ENCODE data around the gene COPA. TPM values are rescaled to one million over a fixed set of nuclear protein-coding genes. Genes with fewer than 3 reads are reported as not detected.
"Not testable (repeated sequence)": the region's sequence is repeated elsewhere in the genome, so short reads cannot be mapped to it uniquely, and the experiment has no call there.

COPA gene
- total and polyA plus RNA-seq, 8 donors: 149 to 182 (median 174) TPM

- no peaks in the 10 kb centered on the region for H3K27me3 ChIP-seq
- intact Hi-C loops (cut with DNase I): no loop called here
- H3K9me3 ChIP-seq: no peaks in the 10 kb centered on the region
- peaks cover 0 to 100% of the 10 kb centered on the region in 2 donors for H3K36me3 ChIP-seq
- H3K4me3 ChIP-seq: no peak overlapping the region
- TF ChIP-seq, protein P1, sequence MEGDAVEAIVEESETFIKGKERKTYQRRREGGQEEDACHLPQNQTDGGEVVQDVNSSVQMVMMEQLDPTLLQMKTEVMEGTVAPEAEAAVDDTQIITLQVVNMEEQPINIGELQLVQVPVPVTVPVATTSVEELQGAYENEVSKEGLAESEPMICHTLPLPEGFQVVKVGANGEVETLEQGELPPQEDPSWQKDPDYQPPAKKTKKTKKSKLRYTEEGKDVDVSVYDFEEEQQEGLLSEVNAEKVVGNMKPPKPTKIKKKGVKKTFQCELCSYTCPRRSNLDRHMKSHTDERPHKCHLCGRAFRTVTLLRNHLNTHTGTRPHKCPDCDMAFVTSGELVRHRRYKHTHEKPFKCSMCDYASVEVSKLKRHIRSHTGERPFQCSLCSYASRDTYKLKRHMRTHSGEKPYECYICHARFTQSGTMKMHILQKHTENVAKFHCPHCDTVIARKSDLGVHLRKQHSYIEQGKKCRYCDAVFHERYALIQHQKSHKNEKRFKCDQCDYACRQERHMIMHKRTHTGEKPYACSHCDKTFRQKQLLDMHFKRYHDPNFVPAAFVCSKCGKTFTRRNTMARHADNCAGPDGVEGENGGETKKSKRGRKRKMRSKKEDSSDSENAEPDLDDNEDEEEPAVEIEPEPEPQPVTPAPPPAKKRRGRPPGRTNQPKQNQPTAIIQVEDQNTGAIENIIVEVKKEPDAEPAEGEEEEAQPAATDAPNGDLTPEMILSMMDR (IDR thresholded peaks at IDR 0.05): no peak
- DNase-seq (no peak), ATAC-seq (no peak)
- H3K4me1 ChIP-seq: no peaks in the 10 kb centered on the region
- H3K27ac ChIP-seq: no peak overlapping the region
Measured at GRCh38 chr1:160300173-160300572, 42.9 kb downstream of the COPA start.

DNA sequence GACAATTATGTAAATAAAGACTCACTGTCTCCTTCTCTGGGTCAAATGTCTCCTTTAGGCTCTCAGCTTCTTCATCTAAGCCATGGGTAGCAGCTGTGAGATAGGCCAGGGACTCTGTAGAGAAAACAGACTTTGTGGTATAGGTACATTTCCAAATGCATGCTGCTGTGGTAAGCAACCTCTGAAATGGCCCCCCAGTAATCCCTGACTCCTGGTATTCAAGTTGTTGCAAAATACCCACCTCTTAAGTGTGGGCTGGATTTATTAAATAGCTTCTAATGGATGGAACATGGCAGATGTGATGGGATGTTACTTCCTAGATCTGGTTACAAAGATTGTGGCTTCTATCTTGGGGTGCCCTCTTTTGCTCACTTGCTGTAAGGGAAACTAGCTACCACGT is 47.0 kb downstream of the COPA start:
- no peak for ATAC-seq
- intact Hi-C loops (cut with DNase I): no loop called here
- Histone ChIP-seq H3K9me3 (no peaks in the 10 kb centered on the region), H3K27ac (no peak overlapping the region), H3K4me1 (no peaks in the 10 kb centered on the region), H3K36me3 (peaks cover 4 to 100% of the 10 kb centered on the region in 2 donors), H3K4me3 (no peak overlapping the region), H3K27me3 (no peaks in the 10 kb centered on the region)
- TF ChIP-seq, protein P1 (IDR thresholded peaks at IDR 0.05): no peak
- DNase-seq: no peak

DNA sequence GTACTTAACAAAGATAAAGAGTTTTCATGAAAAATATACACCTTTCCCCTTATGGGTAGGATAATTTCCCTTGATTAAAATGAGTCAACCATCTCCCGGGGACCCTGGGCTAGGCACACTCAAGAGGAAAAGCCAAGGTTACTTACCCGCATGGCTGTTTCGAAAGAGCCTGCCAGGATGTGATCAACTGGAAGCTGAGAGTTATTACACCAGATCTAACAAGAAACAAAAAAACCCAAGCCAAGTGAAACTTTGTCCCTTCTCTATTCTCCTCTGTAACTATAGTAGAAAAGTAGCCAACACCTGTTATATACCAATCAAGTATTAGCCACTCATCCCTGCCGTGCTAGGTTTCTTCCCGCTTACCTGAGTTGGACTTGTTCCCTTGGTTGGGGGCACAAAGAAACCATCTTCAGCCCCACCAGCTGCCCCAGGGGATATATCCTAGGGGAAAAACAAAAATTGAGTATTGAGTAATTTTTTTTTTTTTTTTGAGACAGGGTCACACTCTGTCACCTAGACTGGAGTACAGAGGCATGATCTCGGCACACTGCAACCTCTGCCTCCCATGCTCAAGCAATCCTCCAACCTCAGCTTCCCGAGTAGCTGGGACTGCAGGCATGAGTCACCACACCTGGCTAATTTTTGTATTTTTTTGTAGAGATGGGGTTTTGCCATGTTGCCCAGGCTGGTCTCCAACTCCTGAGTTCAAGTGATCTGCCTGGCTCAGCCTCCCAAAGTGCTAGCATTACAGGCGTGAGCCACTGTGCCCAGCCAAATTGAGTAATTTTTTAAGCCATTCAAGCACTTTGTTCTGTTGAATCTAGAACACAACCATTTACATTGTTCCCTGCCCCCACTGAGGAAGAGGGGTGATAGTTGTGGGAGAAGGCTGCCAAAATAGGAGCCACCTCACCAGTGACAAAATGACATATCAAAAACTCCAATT is 49.8 kb downstream of the COPA start:
- Histone ChIP-seq H3K36me3 (peaks cover 4 to 100% of the 10 kb centered on the region in 2 donors), H3K4me3 (no peak overlapping the region), H3K4me1 (no peaks in the 10 kb centered on the region), H3K27me3 (no peaks in the 10 kb centered on the region), H3K9me3 (no peaks in the 10 kb centered on the region), H3K27ac (no peak overlapping the region)
- ATAC-seq (no peak), DNase-seq (no peak)
- intact Hi-C loops (cut with DNase I): loop anchor here in 1 of 2 donors (5.0 kb wide), 2 partner anchors 101 to 191 kb away; partner anchors contain the start of gene CASQ1
- TF ChIP-seq, protein P1 (IDR thresholded peaks at IDR 0.05): no peak

DNA sequence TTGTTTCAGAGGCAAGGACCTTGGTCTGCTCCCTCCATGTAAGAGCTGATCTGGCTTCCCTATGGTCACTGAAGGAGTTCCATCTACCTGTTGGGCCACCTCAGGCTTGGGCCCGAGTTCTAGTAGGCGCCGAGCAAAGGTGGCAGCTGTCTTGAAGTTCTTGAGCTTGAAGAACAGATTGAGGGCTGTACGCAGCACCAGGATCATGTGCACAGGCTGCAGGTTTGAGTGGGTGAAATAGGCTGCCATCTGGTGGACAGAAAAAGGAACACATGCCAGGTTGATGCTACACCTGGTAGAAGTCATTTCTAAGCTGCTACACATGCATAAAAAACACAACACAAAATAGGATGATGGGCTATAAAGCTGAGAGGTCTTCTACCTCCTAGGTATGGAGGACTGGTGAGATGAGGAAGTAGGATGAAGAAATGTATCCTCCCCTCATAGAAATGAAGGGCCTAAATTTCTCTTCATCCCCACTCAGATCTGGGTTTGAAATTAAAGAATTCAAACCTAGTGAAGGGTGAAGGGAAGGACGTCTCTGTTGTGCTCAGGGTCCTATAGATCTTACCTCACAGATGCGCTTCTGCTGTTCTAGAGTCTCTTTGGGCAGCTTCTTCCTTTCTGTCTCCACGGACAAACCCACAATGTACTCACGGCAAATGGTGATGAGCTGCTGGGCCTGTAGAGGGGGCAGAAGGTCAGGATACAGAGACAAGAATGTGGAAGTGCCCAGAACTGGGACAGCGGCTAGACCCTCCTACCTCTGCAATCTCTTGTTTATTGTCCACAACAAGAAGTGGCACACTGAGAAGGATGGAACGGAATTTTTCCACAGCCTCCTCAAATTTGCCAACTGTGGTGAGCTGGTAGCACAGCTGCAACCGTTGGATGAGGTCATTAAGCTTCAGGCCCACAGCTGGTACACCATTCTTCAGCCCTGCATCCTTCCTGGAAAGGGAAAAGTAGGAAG is 51.5 kb downstream of the COPA start:
- peak overlapping the region in 1 of 2 donors; percentile 21 for H3K27ac ChIP-seq
- peak in 3 of 4 donors; percentile 42 to 74 (median 53) for DNase-seq
- peaks cover 4 to 87% of the 10 kb centered on the region in 2 donors for H3K36me3 ChIP-seq

DNA sequence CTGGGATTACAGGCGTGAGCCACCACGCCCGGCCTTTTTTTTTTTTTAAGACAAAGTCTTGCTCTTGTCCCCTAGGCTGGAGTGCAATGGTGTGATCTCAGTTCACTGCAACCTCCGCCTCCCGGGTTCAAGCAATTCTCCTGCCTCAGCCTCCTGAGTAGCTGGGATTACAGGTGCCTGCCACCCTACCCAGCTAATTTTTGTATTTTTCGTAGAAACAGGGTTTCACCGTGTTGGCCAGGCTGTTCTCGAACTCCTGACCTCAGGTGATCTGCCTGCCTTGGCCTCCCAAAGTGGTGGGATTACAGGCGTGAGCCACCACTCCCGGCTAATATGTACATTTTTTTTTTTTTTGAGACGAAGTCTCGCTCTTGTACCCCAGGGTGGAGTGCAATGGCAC is 55.3 kb downstream of the COPA start:
- DNase-seq; H3K27me3 ChIP-seq; ATAC-seq; intact Hi-C loops (cut with DNase I); H3K4me3 ChIP-seq; H3K9me3 ChIP-seq; H3K27ac ChIP-seq: not testable (repeated sequence)
- H3K36me3 ChIP-seq: peaks cover 4 to 53% of the 10 kb centered on the region in 2 donors
- peaks cover 11 to 23% of the 10 kb centered on the region in 2 donors for H3K4me1 ChIP-seq

More for the DNA sequence above, 51.5 kb downstream of the COPA start:
- Histone ChIP-seq H3K4me1 (no peaks in the 10 kb centered on the region), H3K9me3 (no peaks in the 10 kb centered on the region), H3K27me3 (no peaks in the 10 kb centered on the region), H3K4me3 (no peak overlapping the region)
- intact Hi-C loops (cut with DNase I): loop anchor here in 1 of 2 donors (5.0 kb wide), 2 partner anchors 99 to 189 kb away; partner anchors contain the start of gene CASQ1
- peak; percentile 97 for ATAC-seq
- TF ChIP-seq, protein P1 (IDR thresholded peaks at IDR 0.05): peak; percentile 77
